Astrocyte of the cerebellum (primary cell): ENCODE data around the gene APEX1.

Experiments used
- DNase-seq: peaks from one replicate; pipeline ENCODE4 v3.0.0-alpha.2; 2011; ENCODE audit warnings: low read depth
- H3K4me3 ChIP-seq: 2 replicates; pipeline ENCODE4 v1.5.1; 2011; ENCODE audit warnings: mild to moderate bottlenecking, low read depth, low read length, moderate library complexity
- in situ Hi-C: cut with HindIII; loops from 2 replicates; pipeline ENCODE4 v1.10.0; 2017; ENCODE audit warnings: low sequenced_read_pairs
- TF ChIP-seq, protein P1 (sequence below): IDR thresholded peaks from 2 replicates; pipeline ENCODE4 v1.5.1; 2012; ENCODE audit warnings: low read length, low read depth, moderate library complexity, mild to moderate bottlenecking; ENCODE audit errors: missing control alignments

APEX1 gene

GRCh38 chr14:20454516-20455354, at the start of gene APEX1, which contains the start of gene OSGEP:
APEX1 (plus strand) TSS chr14:20455226; CDS start chr14:20455646, 420 bp downstream.
OSGEP (minus strand) TSS chr14:20454812; CDS start chr14:20454683, 129 bp downstream.
- H3K4me3 ChIP-seq, result peak within 1 kb of the TSS; percentile 75
- TF ChIP-seq, protein P1, sequence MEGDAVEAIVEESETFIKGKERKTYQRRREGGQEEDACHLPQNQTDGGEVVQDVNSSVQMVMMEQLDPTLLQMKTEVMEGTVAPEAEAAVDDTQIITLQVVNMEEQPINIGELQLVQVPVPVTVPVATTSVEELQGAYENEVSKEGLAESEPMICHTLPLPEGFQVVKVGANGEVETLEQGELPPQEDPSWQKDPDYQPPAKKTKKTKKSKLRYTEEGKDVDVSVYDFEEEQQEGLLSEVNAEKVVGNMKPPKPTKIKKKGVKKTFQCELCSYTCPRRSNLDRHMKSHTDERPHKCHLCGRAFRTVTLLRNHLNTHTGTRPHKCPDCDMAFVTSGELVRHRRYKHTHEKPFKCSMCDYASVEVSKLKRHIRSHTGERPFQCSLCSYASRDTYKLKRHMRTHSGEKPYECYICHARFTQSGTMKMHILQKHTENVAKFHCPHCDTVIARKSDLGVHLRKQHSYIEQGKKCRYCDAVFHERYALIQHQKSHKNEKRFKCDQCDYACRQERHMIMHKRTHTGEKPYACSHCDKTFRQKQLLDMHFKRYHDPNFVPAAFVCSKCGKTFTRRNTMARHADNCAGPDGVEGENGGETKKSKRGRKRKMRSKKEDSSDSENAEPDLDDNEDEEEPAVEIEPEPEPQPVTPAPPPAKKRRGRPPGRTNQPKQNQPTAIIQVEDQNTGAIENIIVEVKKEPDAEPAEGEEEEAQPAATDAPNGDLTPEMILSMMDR, result no peak
- DNase-seq, result peak; percentile 99
- in situ Hi-C loops, result no loop called here

- TF ChIP-seq, protein P1, result no peak
- in situ Hi-C loops, result no loop called here
- no peak for DNase-seq
- no peak overlapping the region for H3K4me3 ChIP-seq
Observed at GRCh38 chr14:20409226-20409625, 45.8 kb upstream of the APEX1 start.

DNA sequence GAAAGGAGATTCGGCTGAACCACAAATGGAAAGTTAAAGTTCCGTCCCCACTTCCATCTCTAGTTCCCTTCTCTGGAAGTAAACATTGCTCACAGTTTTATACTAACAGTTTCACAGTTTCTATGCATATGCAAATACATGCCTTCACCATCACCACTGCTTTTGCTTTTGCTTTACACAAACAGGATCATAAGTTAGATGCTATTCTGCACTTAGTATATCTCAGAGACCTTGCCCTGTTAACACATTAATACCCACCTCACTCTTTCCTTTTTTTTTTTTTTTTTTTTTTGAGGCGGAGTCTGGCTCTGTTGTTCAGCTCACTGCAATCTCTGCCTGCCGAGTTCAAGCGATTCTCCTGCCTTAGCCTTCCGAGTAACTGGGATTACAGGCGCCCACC, 42.6 kb upstream of the APEX1 start:
- no peak for DNase-seq
- peak overlapping the region; percentile 92 for H3K4me3 ChIP-seq
- in situ Hi-C loops, result loop anchor here (5.0 kb wide), 1 partner anchor 60 kb away; no protein-coding TSS in a partner anchor
- TF ChIP-seq, protein P1, result no peak

DNA sequence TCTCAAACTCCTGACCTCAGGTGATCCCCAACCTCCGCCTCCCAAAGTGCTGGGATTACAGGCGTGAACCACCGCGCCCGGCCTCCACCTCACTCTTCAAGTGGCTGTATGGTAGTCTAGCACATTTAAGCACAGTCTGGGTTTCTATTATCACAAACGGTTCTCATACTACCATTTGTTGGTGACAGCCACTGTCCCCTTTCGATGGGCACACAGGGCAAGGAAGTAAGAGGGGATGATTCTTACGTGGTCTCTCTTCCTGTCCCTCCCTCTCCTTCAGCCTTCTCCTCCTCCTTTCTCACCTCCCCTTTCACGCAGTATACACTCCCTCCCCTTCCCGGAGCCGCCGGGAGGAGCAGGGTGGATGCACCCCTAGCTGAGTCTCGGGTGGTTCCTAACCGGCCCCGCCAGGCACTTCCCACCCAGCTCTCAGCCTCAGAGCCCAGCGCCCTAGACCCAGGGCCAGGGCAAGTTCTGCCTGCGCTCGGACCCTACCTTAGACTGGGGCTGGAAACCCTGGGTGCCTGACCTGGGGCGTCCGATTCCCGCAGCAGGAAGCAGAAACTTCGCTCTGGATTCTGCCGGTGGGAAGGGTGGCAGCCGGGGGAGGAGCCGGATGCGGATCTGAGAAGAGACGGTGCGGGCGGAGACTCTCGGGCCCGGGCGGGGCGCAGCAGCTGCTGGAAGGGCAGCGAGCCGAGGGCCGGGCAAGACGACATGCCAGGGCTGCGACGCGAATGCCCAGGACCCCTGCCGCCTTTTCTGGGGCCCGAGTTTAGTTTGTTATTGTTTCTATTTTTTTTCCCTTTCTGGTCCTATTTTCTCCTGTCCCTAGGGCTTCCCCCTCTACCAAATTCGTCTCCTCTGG, 41.9 kb upstream of the APEX1 start, which contains the start of gene TEP1:
Gene TEP1 (minus strand): TSS at position 626 of the 868 bp plus-strand sequence. CDS start 5,062 bp downstream, outside the sequence.
- in situ Hi-C loops, result loop anchor here (5.0 kb wide), 1 partner anchor 61 kb away; no protein-coding TSS in a partner anchor
- peak; percentile 28 for DNase-seq
- H3K4me3 ChIP-seq, result peak within 1 kb of the TSS; percentile 92
- TF ChIP-seq, protein P1, result no peak

GRCh38 chr14:20413744-20414082, 41.3 kb upstream of the APEX1 start:
- peak overlapping the region; percentile 92 for H3K4me3 ChIP-seq
- in situ Hi-C loops, result loop anchor here (5.0 kb wide), 1 partner anchor 61 kb away; no protein-coding TSS in a partner anchor
- DNase-seq, result no peak
- TF ChIP-seq, protein P1, result no peak

- peak; percentile 29 for DNase-seq
- in situ Hi-C loops, result no loop called here
- TF ChIP-seq, protein P1, result peak; percentile 73
- H3K4me3 ChIP-seq, result no peak overlapping the region
Observed at GRCh38 chr14:20415782-20416206, 39.2 kb upstream of the APEX1 start.
